ENCODE results near the gene GNAI2. TPM values are rescaled to one million over a fixed set of nuclear protein-coding genes. Genes with fewer than 3 reads are reported as not detected.

The GNAI2 gene
- total RNA-seq (ENCODE audit: low replicate concordance) = 140 and 145 TPM in 2 replicates
- long read RNA-seq, partial matches to known transcripts = 1 of 2 reads
- long read RNA-seq, other reads (novel, unspliced or antisense) = 1 of 2 reads

DNA sequence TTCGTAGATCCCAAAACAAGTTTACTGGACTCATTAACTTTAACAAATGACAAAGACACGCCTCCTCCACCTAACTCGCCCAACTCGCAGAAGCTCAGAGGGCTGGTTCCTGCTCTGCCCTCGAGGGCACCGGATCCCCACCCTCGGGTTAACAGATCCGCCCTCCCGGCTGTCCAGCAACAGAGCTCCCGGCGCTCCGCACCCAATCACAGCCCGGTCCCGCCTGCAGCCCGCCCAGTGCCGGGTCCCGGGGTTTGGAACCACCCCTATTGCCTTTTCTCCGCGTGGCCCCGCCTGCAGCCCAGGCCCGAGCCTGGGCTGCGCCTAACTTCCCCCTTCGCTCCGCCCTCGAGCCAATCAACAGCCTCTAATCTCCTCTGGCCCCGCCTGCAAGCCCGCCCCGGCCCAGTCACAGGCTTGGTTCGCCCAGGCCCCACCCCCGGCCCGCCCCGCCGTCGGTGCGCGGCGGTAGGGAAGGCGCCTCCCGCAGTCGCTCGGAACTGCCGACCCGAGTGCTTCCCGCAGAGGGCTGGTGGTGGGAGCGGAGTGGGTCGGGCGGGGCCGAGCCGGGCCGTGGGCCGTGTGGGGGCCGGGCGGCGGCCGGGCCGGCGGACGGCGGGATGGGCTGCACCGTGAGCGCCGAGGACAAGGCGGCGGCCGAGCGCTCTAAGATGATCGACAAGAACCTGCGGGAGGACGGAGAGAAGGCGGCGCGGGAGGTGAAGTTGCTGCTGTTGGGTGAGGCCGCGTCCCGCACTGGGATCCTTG lies at the start of gene GNAI2:
GNAI2 (plus strand) TSS at position 489 of the 768 bp plus-strand sequence; CDS start at position 621, 132 bp downstream.
- TF ChIP-seq CTCF (conservative IDR thresholded peaks at IDR 0.05) = no peak
- Mint-ChIP-seq H3K4me3 (peak within 1 kb of the TSS; percentile 99), H3K27me3 (no peaks in the 10 kb centered on the region), H3K27ac (peak within 1 kb of the TSS; percentile 95), H3K36me3 (peaks cover 4% of the 10 kb centered on the region), H3K4me1 (ENCODE audit: unreplicated experiment) (peaks cover 52% of the 10 kb centered on the region), H3K9me3 (no peaks in the 10 kb centered on the region)
- DNase-seq (ENCODE audit: extremely low spot score, unreplicated experiment) = peak; percentile 98

- H3K4me1 Mint-ChIP-seq (ENCODE audit: unreplicated experiment) = peaks cover 5% of the 10 kb centered on the region
- no peaks in the 10 kb centered on the region for H3K36me3 Mint-ChIP-seq
- DNase-seq (ENCODE audit: extremely low spot score, unreplicated experiment) = no peak
- H3K9me3 Mint-ChIP-seq = no peaks in the 10 kb centered on the region
- no peak overlapping the region for H3K4me3 Mint-ChIP-seq
- peaks cover 3% of the 10 kb centered on the region for H3K27me3 Mint-ChIP-seq
- TF ChIP-seq CTCF (conservative IDR thresholded peaks at IDR 0.05) = no peak
- no peak overlapping the region for H3K27ac Mint-ChIP-seq
These were observed 48.3 kb upstream of the GNAI2 start for GRCh38 chr3:50187750-50188149.

GRCh38 chr3:50189274-50189673 lies 46.7 kb upstream of the GNAI2 start:
- Mint-ChIP-seq H3K27ac (peak overlapping the region; percentile 46), H3K4me1 (ENCODE audit: unreplicated experiment) (peaks cover 5% of the 10 kb centered on the region), H3K4me3 (no peak overlapping the region), H3K36me3 (no peaks in the 10 kb centered on the region), H3K27me3 (peaks cover 4% of the 10 kb centered on the region), H3K9me3 (no peaks in the 10 kb centered on the region)
- DNase-seq (ENCODE audit: extremely low spot score, unreplicated experiment) = no peak
- peak; percentile 84 for TF ChIP-seq CTCF (conservative IDR thresholded peaks at IDR 0.05)

GRCh38 chr3:50189989-50190388 lies 46.0 kb upstream of the GNAI2 start:
- Mint-ChIP-seq H3K4me1 (ENCODE audit: unreplicated experiment) (peaks cover 5% of the 10 kb centered on the region), H3K27ac (no peak overlapping the region), H3K4me3 (no peak overlapping the region), H3K27me3 (peaks cover 4% of the 10 kb centered on the region), H3K36me3 (no peaks in the 10 kb centered on the region), H3K9me3 (no peaks in the 10 kb centered on the region)
- no peak for DNase-seq (ENCODE audit: extremely low spot score, unreplicated experiment)
- TF ChIP-seq CTCF (conservative IDR thresholded peaks at IDR 0.05) = no peak

- no peak for DNase-seq (ENCODE audit: extremely low spot score, unreplicated experiment)
- TF ChIP-seq CTCF (conservative IDR thresholded peaks at IDR 0.05) = no peak
- Mint-ChIP-seq H3K4me3 (no peak within 1 kb of the TSS), H3K27me3 (peaks cover 7% of the 10 kb centered on the region), H3K27ac (no peak within 1 kb of the TSS), H3K36me3 (no peaks in the 10 kb centered on the region), H3K4me1 (ENCODE audit: unreplicated experiment) (peaks cover 5% of the 10 kb centered on the region), H3K9me3 (no peaks in the 10 kb centered on the region)
These were observed 44.9 kb upstream of the GNAI2 start, which contains the start of gene GNAT1 for GRCh38 chr3:50190936-50191660. Gene GNAT1, plus strand, starts transcription at chr3:50191610. Its CDS starts 116 bp downstream, at chr3:50191726.
